ENCODE results near the gene HES6. TPM values are rescaled to one million over a fixed set of nuclear protein-coding genes. Genes with fewer than 3 reads are reported as not detected.

HES6 gene
- total RNA-seq, 2 donors from 2014 or later = 2.5 to 12.3 TPM

- TF ChIP-seq CTCF (IDR thresholded peaks at IDR 0.05) = no peak
- Histone ChIP-seq H3K4me3 (peak overlapping the region; percentile 92), H3K4me1 (ENCODE audit: control insufficient read depth in 1 of 2, low read depth in 2 of 2) (peaks cover 16 to 64% of the 10 kb centered on the region in 2 donors), H3K9me3 (no peaks in the 10 kb centered on the region), H3K36me3 (no peaks in the 10 kb centered on the region), H3K27me3 (replicated peaks; ENCODE audit: insufficient read depth) (no peaks in the 10 kb centered on the region), H3K27ac (peak overlapping the region; percentile 98 to 99)
- no peak for DNase-seq (ENCODE audit: low spot score)
- no peak for ATAC-seq (ENCODE audit: insufficient number of reproducible peaks, low FRiP score, low read depth)
These were observed 47.3 kb upstream of the HES6 start for GRCh38 chr2:238286987-238287736.

GRCh38 chr2:238286551-238286950 is 46.7 kb upstream of the HES6 start:
- H3K9me3 ChIP-seq = no peaks in the 10 kb centered on the region
- peak; percentile 58 for DNase-seq (ENCODE audit: low spot score)
- H3K4me1 ChIP-seq (ENCODE audit: control insufficient read depth in 1 of 2, low read depth in 2 of 2) = peaks cover 16 to 69% of the 10 kb centered on the region in 2 donors
- H3K36me3 ChIP-seq = no peaks in the 10 kb centered on the region
- no peaks in the 10 kb centered on the region for H3K27me3 ChIP-seq (replicated peaks; ENCODE audit: insufficient read depth)
- peak; percentile 55 for ATAC-seq (ENCODE audit: insufficient number of reproducible peaks, low FRiP score, low read depth)
- TF ChIP-seq CTCF (IDR thresholded peaks at IDR 0.05) = no peak
- H3K4me3 ChIP-seq = peak overlapping the region; percentile 92
- H3K27ac ChIP-seq = peak overlapping the region; percentile 98 to 99

GRCh38 chr2:238286095-238286494 is 46.3 kb upstream of the HES6 start:
- no peak for DNase-seq (ENCODE audit: low spot score)
- Histone ChIP-seq H3K9me3 (no peaks in the 10 kb centered on the region), H3K4me1 (ENCODE audit: control insufficient read depth in 1 of 2, low read depth in 2 of 2) (peaks cover 16 to 69% of the 10 kb centered on the region in 2 donors), H3K4me3 (peak overlapping the region; percentile 92), H3K27ac (peak overlapping the region; percentile 98 to 99), H3K27me3 (replicated peaks; ENCODE audit: insufficient read depth) (no peaks in the 10 kb centered on the region), H3K36me3 (no peaks in the 10 kb centered on the region)
- TF ChIP-seq CTCF (IDR thresholded peaks at IDR 0.05) = no peak
- no peak for ATAC-seq (ENCODE audit: insufficient number of reproducible peaks, low FRiP score, low read depth)

- no peak for TF ChIP-seq CTCF (IDR thresholded peaks at IDR 0.05)
- H3K27me3 ChIP-seq (replicated peaks; ENCODE audit: insufficient read depth) = no peaks in the 10 kb centered on the region
- H3K27ac ChIP-seq = peak overlapping the region; percentile 98 to 99
- no peaks in the 10 kb centered on the region for H3K9me3 ChIP-seq
- H3K36me3 ChIP-seq = no peaks in the 10 kb centered on the region
- H3K4me3 ChIP-seq = peak overlapping the region; percentile 92
- ATAC-seq (ENCODE audit: insufficient number of reproducible peaks, low FRiP score, low read depth) (peak; percentile 51), DNase-seq (ENCODE audit: low spot score) (peak; percentile 89)
- H3K4me1 ChIP-seq (ENCODE audit: control insufficient read depth in 1 of 2, low read depth in 2 of 2) = peaks cover 16 to 69% of the 10 kb centered on the region in 2 donors
These were observed 45.8 kb upstream of the HES6 start for GRCh38 chr2:238285653-238286082.

DNA sequence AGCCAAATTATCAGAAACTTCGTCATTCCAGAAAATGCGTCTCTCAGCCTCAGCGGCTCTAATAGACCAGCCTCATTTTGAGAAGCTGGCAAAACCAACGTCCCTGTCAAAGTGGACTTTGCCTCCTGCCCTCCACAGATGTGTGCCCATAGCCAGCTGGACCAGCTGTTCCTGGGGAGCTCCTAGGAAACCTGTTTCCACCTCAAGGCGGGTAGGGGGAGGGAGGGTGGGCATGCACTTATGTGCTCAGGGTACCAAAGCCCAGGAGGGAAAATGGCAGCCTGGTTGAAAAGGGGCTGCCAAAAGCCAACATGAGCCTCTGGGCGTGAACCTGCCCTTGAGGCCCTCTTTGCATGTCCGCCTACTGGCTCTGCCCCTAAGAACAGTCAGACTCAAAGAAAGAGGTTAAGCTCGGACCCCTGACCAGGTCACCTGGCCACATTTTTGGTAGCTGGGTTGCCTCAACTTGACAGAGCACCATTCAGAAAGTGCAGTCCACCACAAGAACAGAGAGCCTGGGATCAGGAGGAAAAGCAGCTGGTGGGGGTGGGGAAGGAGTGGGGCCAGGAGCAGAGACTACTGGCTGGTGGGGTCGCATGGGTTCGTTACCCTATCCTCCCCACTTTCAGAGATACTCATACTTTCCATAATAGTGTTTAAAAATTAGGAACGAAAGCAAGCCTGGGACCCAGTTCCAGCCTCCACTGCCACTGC is 45.1 kb upstream of the HES6 start:
- H3K9me3 ChIP-seq = no peaks in the 10 kb centered on the region
- H3K27me3 ChIP-seq (replicated peaks; ENCODE audit: insufficient read depth) = no peaks in the 10 kb centered on the region
- H3K4me1 ChIP-seq (ENCODE audit: control insufficient read depth in 1 of 2, low read depth in 2 of 2) = peaks cover 16 to 69% of the 10 kb centered on the region in 2 donors
- ATAC-seq (ENCODE audit: insufficient number of reproducible peaks, low FRiP score, low read depth) (no peak), DNase-seq (ENCODE audit: low spot score) (no peak)
- no peak for TF ChIP-seq CTCF (IDR thresholded peaks at IDR 0.05)
- H3K36me3 ChIP-seq = no peaks in the 10 kb centered on the region
- H3K4me3 ChIP-seq = peak overlapping the region; percentile 33
- peak overlapping the region; percentile 98 to 99 for H3K27ac ChIP-seq
